ENCODE data around the gene DCXR.

- TF ChIP-seq CTCF (IDR thresholded peaks at IDR 0.05) (no peak), POLR2AphosphoS5 (IDR thresholded peaks at IDR 0.05; ENCODE audit: insufficient read depth in 1 of 2, low read depth in 1 of 2) (no peak), POLR2A (IDR thresholded peaks at IDR 0.05) (no peak)
These were observed 41.9 kb downstream of the DCXR start for GRCh38 chr17:81995463-81996231.
